GM12892 (cell line): ENCODE measurements around the gene NME3.

Experiments
- DNase-seq: peaks from one replicate; pipeline ENCODE4 v3.0.0; 2011; ENCODE audit not compliant: insufficient read length
- FAIRE-seq: peaks from 2 replicates; lab custom pipeline; 2011; peaks lifted over from hg19 to GRCh38; lab: Jason Lieb, UNC
- POLR2A ChIP-seq: IDR thresholded peaks from 2 replicates; pipeline ENCODE4 v1.6.1; 2011; ENCODE audit warnings: low read depth, low read length, control low read depth
- POLR2AphosphoS5 ChIP-seq: IDR thresholded peaks from 2 replicates; pipeline ENCODE4 v1.6.1; 2011; ENCODE audit warnings: low read depth, low read length, control low read depth
- TAF1 ChIP-seq: IDR thresholded peaks from 2 replicates; pipeline ENCODE4 v1.6.1; 2011; ENCODE audit warnings: low read depth, mild to moderate bottlenecking, control low read depth, low read length, borderline replicate concordance

The NME3 gene

GRCh38 chr16:1786242-1787055 is 15.1 kb upstream of the NME3 start:
- no peak for TF ChIP-seq POLR2AphosphoS5
- FAIRE-seq (no peak), DNase-seq (no peak)

GRCh38 chr16:1785846-1786170 is 14.5 kb upstream of the NME3 start:
- FAIRE-seq (no peak), DNase-seq (no peak)
- TF ChIP-seq POLR2AphosphoS5, result no peak
- TF ChIP-seq POLR2A, result no peak
- TF ChIP-seq TAF1, result no peak

- FAIRE-seq (no peak), DNase-seq (no peak)
- TF ChIP-seq POLR2AphosphoS5 (no peak), TAF1 (no peak), POLR2A (no peak)
These were observed 13.9 kb upstream of the NME3 start for GRCh38 chr16:1784977-1785845.

GRCh38 chr16:1782408-1783264 is 11.3 kb upstream of the NME3 start, which contains the start of the genes NUBP2 and SPSB3:
TSS of gene NUBP2 (plus strand) at chr16:1782960. CDS start at chr16:1783021, 61 bp downstream.
TSS of gene SPSB3 (minus strand) at chr16:1782571. CDS start at chr16:1781483, 1,088 bp downstream.
- FAIRE-seq (peak; percentile 100), DNase-seq (peak; percentile 99)
- TF ChIP-seq POLR2AphosphoS5 (peak; percentile 66), POLR2A (peak; percentile 75; the same call in 1 of the 2 replicates), TAF1 (no peak)

GRCh38 chr16:1781758-1782407 is 10.5 kb upstream of the NME3 start:
- FAIRE-seq (peak; percentile 40), DNase-seq (no peak)
- TF ChIP-seq POLR2AphosphoS5 (no peak), POLR2A (no peak; the same call in none of the 2 replicates), TAF1 (no peak)

- TF ChIP-seq TAF1 (no peak), POLR2A (no peak), POLR2AphosphoS5 (no peak)
- no peak for FAIRE-seq
- no peak for DNase-seq
These were observed 9.9 kb upstream of the NME3 start for GRCh38 chr16:1781254-1781653.

GRCh38 chr16:1780677-1781072 is 9.3 kb upstream of the NME3 start:
- FAIRE-seq (no peak), DNase-seq (no peak)
- no peak for TF ChIP-seq POLR2AphosphoS5
- no peak for TF ChIP-seq TAF1
- TF ChIP-seq POLR2A, result no peak

- no peak for TF ChIP-seq TAF1
- peak; percentile 52; the same call in 1 of the 2 replicates for TF ChIP-seq POLR2A
- DNase-seq (no peak), FAIRE-seq (no peak)
These were observed 8.7 kb upstream of the NME3 start for GRCh38 chr16:1779741-1780676.

- no peak for DNase-seq
- TF ChIP-seq POLR2AphosphoS5, result no peak
- no peak for TF ChIP-seq TAF1
- TF ChIP-seq POLR2A, result no peak
- no peak for FAIRE-seq
These were observed 7.9 kb upstream of the NME3 start for GRCh38 chr16:1779234-1779701.
